Large intestine (tissue), 3 donors: ENCODE data around the gene S100A6. TPM values are rescaled to one million over a fixed set of nuclear protein-coding genes. Genes with fewer than 3 reads are reported as not detected.
A peak's percentile ranks its signal among the peaks of the same experiment; 100 is the strongest.
"Not testable (repeated sequence)": the region's sequence is repeated elsewhere in the genome, so short reads cannot be mapped to it uniquely, and the experiment has no call there.

ENCODE experiments used
- DNase-seq, 2 donors: peaks; one replicate each; pipeline versions ENCODE4 v3.0.0 to v3.0.0-alpha.2; 2013
- H3K27ac ChIP-seq: one replicate; pipeline ENCODE4 v1.5.1; 2013; ENCODE audit warnings: low read length
- H3K27me3 ChIP-seq: 2 replicates; pipeline ENCODE4 v1.6.1; 2013; ENCODE audit warnings: low read length; ENCODE audit not compliant: control insufficient read depth, insufficient read depth
- H3K36me3 ChIP-seq: 2 replicates; pipeline ENCODE4 v1.6.1; 2013; ENCODE audit warnings: low read length; ENCODE audit not compliant: control insufficient read depth, insufficient read depth
- H3K4me1 ChIP-seq: one replicate; pipeline ENCODE4 v1.6.1; 2013; ENCODE audit warnings: low read length; ENCODE audit not compliant: control insufficient read depth, insufficient read depth
- H3K4me3 ChIP-seq: one replicate; pipeline ENCODE4 v1.5.1; 2013; ENCODE audit warnings: low read length
- H3K9me3 ChIP-seq: one replicate; pipeline ENCODE4 v1.6.1; 2013; ENCODE audit warnings: mild to moderate bottlenecking, low read depth, low read length, moderate library complexity; ENCODE audit not compliant: control insufficient read depth
- WGBS: methylation state at CpG from one replicate; pipeline ENCODE4 v1.1.5; 2013; ENCODE audit warnings: low lambda C conversion rate; ENCODE audit not compliant: insufficient coverage; 5-methylcytosine and 5-hydroxymethylcytosine counted together
- polyA plus RNA-seq: library from polyadenylated mRNA; unstranded; fragments of 120-200 nt; gene quantifications from one replicate; pipeline ENCODE4 v1.2.1, GENCODE V29; 2013

Gene S100A6
- polyA plus RNA-seq, 1 donor = 334 TPM

DNA sequence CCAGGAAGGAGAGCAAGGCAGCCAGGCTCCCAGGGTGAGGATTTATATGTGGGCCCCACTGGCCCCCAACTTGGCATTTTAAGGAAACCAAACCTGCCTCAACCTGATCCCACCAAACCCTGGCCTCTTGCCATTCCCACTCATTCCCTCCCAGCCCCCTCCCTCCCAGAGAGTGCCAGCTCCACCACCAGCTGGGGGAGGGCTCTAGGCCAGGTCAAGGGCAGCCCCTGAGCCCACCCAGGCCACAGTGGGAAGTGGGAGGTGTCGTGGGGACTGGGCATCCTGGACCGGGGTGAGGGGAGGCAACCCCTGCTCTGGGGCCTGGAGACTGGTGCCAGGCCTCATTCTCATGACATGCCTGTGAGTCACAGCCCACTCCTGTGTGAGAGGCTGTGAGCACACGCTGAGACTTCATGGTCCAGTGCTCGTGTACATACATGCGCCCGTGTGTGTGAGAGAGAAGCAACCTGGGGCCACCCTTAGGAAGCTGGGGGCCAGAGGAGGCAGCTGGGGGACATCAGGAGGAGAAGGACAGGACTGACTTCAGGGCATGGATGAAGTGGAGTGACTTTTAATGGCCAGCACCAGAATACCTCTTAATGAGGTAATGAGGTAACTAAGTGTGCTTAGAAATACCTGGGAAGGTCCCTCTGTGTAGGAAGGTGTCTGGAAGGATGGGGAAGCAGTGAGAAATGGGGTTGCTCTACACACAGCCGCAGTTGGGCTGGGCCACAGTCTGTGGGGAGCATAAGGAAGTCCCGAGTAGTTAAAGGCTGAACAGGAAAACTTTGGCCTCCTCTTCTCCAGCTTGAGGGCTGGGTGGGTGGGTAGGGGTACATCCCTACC lies 30.0 kb upstream of the S100A6 start, which contains the start of gene S100A2:
TSS of gene S100A2 (minus strand) at position 316 of the 846 bp plus-strand sequence. CDS start 1,967 bp downstream, outside the sequence.
- DNase-seq = peak; percentile 57 to 79

GRCh38 chr1:153563991-153564390 lies 28.2 kb upstream of the S100A6 start:
- Histone ChIP-seq H3K4me1 (peaks cover 42% of the 10 kb centered on the region), H3K36me3 (no peaks in the 10 kb centered on the region), H3K4me3 (no peak overlapping the region), H3K27me3 (no peaks in the 10 kb centered on the region), H3K27ac (no peak overlapping the region), H3K9me3 (no peaks in the 10 kb centered on the region)
- WGBS = no CpG with 5 or more reads among the region's 7 CpGs
- no peak for DNase-seq

More for the DNA sequence above, 30.0 kb upstream of the S100A6 start, which contains the start of gene S100A2:
- Histone ChIP-seq H3K4me3 (no peak within 1 kb of the TSS), H3K9me3 (no peaks in the 10 kb centered on the region), H3K27ac (peak within 1 kb of the TSS; percentile 97), H3K27me3 (no peaks in the 10 kb centered on the region), H3K36me3 (no peaks in the 10 kb centered on the region), H3K4me1 (peaks cover 46% of the 10 kb centered on the region)
- no CpG with 5 or more reads among the region's 8 CpGs for WGBS

- no peaks in the 10 kb centered on the region for H3K9me3 ChIP-seq
- H3K4me3 ChIP-seq = no peak overlapping the region
- no peak for DNase-seq
- H3K36me3 ChIP-seq = no peaks in the 10 kb centered on the region
- peaks cover 38% of the 10 kb centered on the region for H3K4me1 ChIP-seq
- no CpG with 5 or more reads among the region's 6 CpGs for WGBS
- H3K27me3 ChIP-seq = no peaks in the 10 kb centered on the region
- no peak overlapping the region for H3K27ac ChIP-seq
These were observed 27.7 kb upstream of the S100A6 start for GRCh38 chr1:153563483-153563901.

DNA sequence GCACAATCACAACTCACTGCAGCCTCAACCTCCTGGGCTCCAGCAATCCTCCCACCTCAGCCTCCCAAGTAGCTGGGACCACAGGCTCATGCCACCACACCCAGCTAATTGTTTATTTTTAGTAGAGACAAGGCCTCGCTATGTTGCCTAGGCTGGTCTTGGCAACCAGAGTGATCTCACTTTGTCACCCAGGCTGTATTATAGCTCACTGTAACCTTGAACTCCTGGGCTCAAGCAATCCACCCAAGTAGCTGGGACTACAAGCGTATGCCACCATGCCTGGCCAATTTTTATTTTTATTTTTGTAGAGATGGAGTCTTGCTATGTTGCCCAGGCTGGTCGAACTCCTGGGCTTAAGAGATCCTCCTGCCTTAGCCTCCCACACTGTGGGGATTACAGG lies 26.2 kb upstream of the S100A6 start:
- not testable (repeated sequence) for H3K27ac ChIP-seq, DNase-seq, H3K27me3 ChIP-seq, H3K36me3 ChIP-seq, H3K9me3 ChIP-seq, H3K4me3 ChIP-seq
- peaks cover 24% of the 10 kb centered on the region for H3K4me1 ChIP-seq
- no CpG with 5 or more reads among the region's 3 CpGs for WGBS

DNA sequence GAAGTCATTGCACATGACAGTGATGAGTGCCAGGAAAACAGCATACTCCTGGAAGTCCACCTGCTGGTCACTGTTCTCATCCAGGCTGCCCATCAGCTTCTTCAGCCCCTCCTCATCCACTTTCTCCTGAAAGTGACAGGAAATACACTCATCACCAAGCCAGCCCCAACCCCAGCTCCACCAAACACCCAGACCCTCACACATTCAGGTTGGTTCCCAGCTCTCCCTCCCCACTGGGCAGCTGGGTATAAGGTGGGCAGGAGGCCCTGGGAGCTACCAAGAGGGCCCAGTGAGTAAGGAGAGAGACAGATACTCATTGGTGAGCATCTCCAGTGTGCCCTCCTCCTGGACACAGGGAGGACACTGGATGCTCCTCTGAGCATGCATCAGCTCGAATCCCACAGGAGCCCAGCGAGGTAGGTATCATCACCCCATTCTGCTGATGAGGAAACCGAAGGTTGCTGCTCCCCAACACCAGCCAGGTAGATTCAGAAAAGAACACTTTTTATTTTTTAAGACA lies 25.7 kb upstream of the S100A6 start:
- DNase-seq = no peak
- H3K27me3 ChIP-seq = no peaks in the 10 kb centered on the region
- WGBS = no CpG with 5 or more reads among the region's 3 CpGs
- H3K27ac ChIP-seq = no peak overlapping the region
- H3K9me3 ChIP-seq = no peaks in the 10 kb centered on the region
- H3K36me3 ChIP-seq = no peaks in the 10 kb centered on the region
- H3K4me3 ChIP-seq = no peak overlapping the region
- peaks cover 19% of the 10 kb centered on the region for H3K4me1 ChIP-seq

DNA sequence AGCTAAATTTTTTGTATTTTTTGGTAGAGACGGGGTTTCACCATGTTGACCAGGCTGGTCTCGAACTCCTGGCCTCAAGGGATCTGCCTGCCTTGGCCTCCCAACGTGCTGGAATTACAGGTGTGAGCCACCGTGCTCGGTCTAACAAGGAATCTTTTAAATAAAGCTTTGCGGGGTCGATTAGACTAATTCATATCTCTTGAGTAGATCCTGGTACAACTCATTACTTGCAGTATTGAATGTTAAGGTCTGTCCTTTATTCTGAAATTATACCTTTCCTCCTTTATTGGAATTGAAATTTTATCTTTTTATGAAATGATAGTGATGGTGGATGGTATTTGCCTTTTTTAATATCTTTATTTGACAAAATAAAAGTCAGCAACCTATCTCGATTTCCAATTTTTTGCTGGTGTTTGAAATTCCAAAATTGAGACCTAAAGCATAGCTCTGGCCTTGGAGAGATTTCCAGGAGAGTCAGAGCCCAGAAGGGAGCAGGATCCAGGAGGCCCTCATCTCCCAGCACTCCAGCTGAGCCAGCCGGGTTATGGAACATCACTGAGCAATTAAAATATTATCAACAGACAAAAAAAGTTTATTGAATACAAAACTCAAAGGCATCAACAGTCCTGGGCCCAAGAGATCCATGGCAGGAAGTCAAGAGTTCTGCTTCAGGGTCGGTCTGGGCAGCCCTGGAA lies 25.1 kb upstream of the S100A6 start:
- Histone ChIP-seq H3K9me3 (no peaks in the 10 kb centered on the region), H3K4me3 (no peak overlapping the region), H3K27me3 (no peaks in the 10 kb centered on the region), H3K4me1 (peaks cover 14% of the 10 kb centered on the region), H3K27ac (no peak overlapping the region), H3K36me3 (no peaks in the 10 kb centered on the region)
- no peak for DNase-seq
- 100% methylated on average over 2 of the region's 10 CpGs for whole genome bisulfite sequencing

DNA sequence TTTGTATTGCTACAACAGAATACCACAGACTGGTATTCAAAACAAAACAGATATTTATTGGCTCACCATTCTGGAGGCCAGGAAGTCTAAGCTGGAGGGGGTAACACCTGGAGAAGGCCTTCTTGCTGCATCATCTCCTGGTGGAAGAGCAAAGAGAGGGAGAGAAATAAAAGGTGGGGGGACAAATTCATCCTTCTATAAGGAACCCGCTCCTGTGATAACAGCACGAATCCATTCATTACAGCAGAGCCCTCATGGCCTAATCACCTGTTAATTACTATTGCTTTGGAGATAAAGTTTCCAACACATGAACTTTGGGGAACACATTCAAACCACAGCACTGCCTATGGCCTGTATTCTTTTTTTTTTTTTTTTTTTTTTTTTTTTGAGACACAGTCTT lies 24.4 kb upstream of the S100A6 start:
- Histone ChIP-seq H3K4me1 (peaks cover 7% of the 10 kb centered on the region), H3K36me3 (no peaks in the 10 kb centered on the region), H3K27ac (no peak overlapping the region), H3K9me3 (no peaks in the 10 kb centered on the region), H3K4me3 (no peak overlapping the region), H3K27me3 (no peaks in the 10 kb centered on the region)
- no peak for DNase-seq
- no CpG with 5 or more reads among the region's 2 CpGs for WGBS

- H3K4me1 ChIP-seq = no peaks in the 10 kb centered on the region
- H3K27ac ChIP-seq = no peak overlapping the region
- H3K36me3 ChIP-seq = no peaks in the 10 kb centered on the region
- no peak overlapping the region for H3K4me3 ChIP-seq
- 80% methylated on average over 1 of the region's 3 CpGs for WGBS
- no peaks in the 10 kb centered on the region for H3K9me3 ChIP-seq
- no peak for DNase-seq
- H3K27me3 ChIP-seq = no peaks in the 10 kb centered on the region
These were observed 22.1 kb upstream of the S100A6 start for GRCh38 chr1:153557877-153558276.

- no peaks in the 10 kb centered on the region for H3K4me1 ChIP-seq
- H3K4me3 ChIP-seq = no peak overlapping the region
- no CpG with 5 or more reads among the region's 1 CpG for WGBS
- no peak overlapping the region for H3K27ac ChIP-seq
- H3K36me3 ChIP-seq = no peaks in the 10 kb centered on the region
- H3K9me3 ChIP-seq = no peaks in the 10 kb centered on the region
- DNase-seq = no peak
- H3K27me3 ChIP-seq = no peaks in the 10 kb centered on the region
These were observed 20.6 kb upstream of the S100A6 start for GRCh38 chr1:153556348-153556747.

- no peak for DNase-seq
- Histone ChIP-seq H3K9me3 (no peaks in the 10 kb centered on the region), H3K36me3 (no peaks in the 10 kb centered on the region), H3K4me1 (no peaks in the 10 kb centered on the region), H3K4me3 (no peak overlapping the region), H3K27ac (no peak overlapping the region), H3K27me3 (no peaks in the 10 kb centered on the region)
- no CpG with 5 or more reads among the region's 2 CpGs for WGBS
These were observed 18.2 kb upstream of the S100A6 start for GRCh38 chr1:153553830-153554541.
